Measurements from ENCODE around the gene CAMK2G. TPM values are rescaled to one million over a fixed set of nuclear protein-coding genes. Genes with fewer than 3 reads are reported as not detected.
A peak's percentile ranks its signal among the peaks of the same experiment; 100 is the strongest.
"Not testable (repeated sequence)": the region's sequence is repeated elsewhere in the genome, so short reads cannot be mapped to it uniquely, and the experiment has no call there.

The CAMK2G gene
- total RNA-seq, 6 experiments from 2014 or later, result 8.3 to 10.7 (median 9.4) TPM

DNA sequence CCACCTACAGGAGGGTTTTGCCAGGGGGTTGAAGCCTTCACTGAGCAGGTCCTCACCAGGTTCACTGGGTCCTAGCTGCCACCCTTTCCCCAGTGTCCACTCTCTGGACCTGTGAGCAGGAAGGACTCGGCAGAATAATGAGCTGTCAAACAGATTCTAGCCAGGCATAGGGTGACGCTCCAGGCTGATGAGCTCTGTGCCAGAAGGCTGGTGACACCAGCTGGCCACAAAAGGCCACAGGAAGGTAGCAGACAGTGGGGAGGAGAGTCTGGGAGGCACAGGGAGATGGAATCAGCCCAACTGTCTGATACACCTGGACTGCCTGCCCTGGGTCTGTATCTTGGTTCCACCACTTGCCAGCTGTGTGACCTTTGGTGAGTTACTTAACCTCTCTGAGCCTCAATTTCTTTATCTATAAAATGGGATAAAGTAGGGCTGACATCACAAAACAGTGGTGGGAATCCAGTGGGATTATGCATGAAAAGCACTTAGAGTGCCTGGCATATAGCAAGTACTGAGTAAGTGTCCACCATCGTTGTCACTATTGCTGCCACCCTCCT, 36.3 kb downstream of the CAMK2G start:
- WGBS (ENCODE audit: insufficient coverage, low coverage, low lambda C conversion rate, missing lambda C conversion rate), result 52% methylated on average over 2 of the region's 3 CpGs
- Histone ChIP-seq H3K36me3 (peaks cover 0 to 3% (median 2%) of the 10 kb centered on the region in 4 donors), H3K9me3 (no peaks in the 10 kb centered on the region), H3K4me1 (peaks cover 0 to 43% (median 14%) of the 10 kb centered on the region in 4 donors), H3K27me3 (no peaks in the 10 kb centered on the region), H3K4me3 (no peak overlapping the region), H3K27ac (no peak overlapping the region)
- ATAC-seq, result peak in 2 of 4 donors; percentile 9 to 31
- intact Hi-C loops (cut with DNase I), result no loop called here
- no peak for DNase-seq
- TF ChIP-seq POLR2A (IDR thresholded peaks at IDR 0.05), result no peak
- TF ChIP-seq, protein P1, sequence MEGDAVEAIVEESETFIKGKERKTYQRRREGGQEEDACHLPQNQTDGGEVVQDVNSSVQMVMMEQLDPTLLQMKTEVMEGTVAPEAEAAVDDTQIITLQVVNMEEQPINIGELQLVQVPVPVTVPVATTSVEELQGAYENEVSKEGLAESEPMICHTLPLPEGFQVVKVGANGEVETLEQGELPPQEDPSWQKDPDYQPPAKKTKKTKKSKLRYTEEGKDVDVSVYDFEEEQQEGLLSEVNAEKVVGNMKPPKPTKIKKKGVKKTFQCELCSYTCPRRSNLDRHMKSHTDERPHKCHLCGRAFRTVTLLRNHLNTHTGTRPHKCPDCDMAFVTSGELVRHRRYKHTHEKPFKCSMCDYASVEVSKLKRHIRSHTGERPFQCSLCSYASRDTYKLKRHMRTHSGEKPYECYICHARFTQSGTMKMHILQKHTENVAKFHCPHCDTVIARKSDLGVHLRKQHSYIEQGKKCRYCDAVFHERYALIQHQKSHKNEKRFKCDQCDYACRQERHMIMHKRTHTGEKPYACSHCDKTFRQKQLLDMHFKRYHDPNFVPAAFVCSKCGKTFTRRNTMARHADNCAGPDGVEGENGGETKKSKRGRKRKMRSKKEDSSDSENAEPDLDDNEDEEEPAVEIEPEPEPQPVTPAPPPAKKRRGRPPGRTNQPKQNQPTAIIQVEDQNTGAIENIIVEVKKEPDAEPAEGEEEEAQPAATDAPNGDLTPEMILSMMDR (IDR thresholded peaks at IDR 0.05), result no peak

DNA sequence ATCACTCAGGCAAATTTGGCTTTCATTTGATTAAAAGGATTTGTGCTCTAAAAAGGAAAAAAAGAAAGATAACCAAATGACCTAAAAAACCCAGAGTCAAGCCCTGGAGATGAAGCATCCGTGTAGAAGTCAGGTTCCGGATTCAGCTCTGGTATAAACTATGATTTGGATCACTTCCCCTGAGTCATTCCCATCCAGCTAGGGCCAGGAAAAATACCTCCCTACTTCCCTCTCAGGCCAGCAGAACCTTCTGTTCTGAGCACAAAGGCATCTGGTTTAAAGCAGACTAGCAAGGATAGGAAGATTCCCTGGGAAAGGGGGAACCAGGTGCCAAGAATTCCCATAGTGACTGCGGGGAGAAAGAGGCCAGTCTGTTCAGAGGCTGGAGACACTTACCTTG, 37.3 kb downstream of the CAMK2G start:
- TF ChIP-seq POLR2A (IDR thresholded peaks at IDR 0.05), result no peak
- TF ChIP-seq, protein P1 (IDR thresholded peaks at IDR 0.05), result no peak
- ATAC-seq (no peak), DNase-seq (no peak)
- H3K4me3 ChIP-seq, result no peak overlapping the region
- intact Hi-C loops (cut with DNase I), result no loop called here
- no peaks in the 10 kb centered on the region for H3K9me3 ChIP-seq
- H3K27ac ChIP-seq, result no peak overlapping the region
- H3K4me1 ChIP-seq, result peaks cover 0 to 35% (median 10%) of the 10 kb centered on the region in 4 donors
- H3K36me3 ChIP-seq, result peaks cover 0 to 3% (median under 1%) of the 10 kb centered on the region in 4 donors
- H3K27me3 ChIP-seq, result no peaks in the 10 kb centered on the region
- WGBS (ENCODE audit: insufficient coverage, low coverage, low lambda C conversion rate, missing lambda C conversion rate), result 52% methylated on average over 2 of the region's 3 CpGs

DNA sequence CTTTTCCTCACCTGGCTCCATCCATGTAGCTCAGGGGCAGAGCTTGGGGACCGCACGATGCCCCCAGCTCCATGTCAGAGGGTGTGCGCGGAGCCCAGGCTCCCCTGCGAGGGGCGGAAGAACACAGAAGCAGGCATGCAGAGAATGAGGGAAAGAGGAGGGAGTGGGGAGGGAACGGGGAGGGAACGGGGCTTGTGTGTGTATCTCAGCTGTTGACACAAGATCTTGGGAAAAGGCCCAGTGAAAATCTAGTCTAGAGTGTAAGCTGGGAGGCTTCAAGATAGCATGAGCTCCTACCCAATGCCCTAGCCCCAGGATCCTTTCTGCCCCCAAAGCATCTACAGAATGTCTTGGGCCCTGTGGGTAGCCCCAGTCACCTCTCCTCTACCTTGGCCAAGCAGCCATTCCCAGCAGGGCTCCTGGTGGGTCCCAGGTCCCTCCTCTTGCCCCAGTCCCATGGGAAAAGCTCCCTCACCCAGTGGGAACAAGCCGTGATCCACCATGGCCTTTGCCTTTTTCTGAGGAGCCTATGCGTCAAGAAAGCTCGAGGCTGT, 37.9 kb downstream of the CAMK2G start:
- WGBS (ENCODE audit: insufficient coverage, low coverage, low lambda C conversion rate, missing lambda C conversion rate), result 79% methylated on average over 7 of the region's 11 CpGs
- TF ChIP-seq POLR2A (IDR thresholded peaks at IDR 0.05), result no peak
- TF ChIP-seq, protein P1 (IDR thresholded peaks at IDR 0.05), result no peak

DNA sequence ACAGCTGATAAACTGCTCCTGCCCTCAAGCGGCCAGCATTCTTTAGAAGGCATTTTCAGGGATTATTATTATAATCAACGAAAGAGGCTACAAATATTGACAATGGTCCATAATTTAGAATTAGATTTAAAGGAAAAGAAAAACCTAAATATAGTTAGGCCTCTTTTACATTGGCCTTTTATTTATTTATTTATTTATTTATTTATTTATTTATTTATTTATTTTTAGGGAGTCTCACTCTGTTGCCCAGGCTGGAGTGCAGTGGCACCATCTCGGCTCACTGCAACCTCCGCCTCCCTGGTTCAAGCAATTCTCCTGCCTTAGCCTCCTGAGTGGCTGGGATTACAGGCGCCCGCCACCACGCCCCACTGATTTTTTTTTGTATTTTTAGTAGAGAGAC, 45.3 kb downstream of the CAMK2G start:
- H3K4me1 ChIP-seq; H3K4me3 ChIP-seq; DNase-seq; H3K9me3 ChIP-seq; H3K36me3 ChIP-seq; intact Hi-C loops (cut with DNase I); H3K27me3 ChIP-seq; H3K27ac ChIP-seq; ATAC-seq: not testable (repeated sequence)
- 83% methylated on average over 7 of the region's 7 CpGs for WGBS (ENCODE audit: insufficient coverage, low coverage, low lambda C conversion rate, missing lambda C conversion rate)

More for the DNA sequence above, 37.9 kb downstream of the CAMK2G start:
- H3K27me3 ChIP-seq, result no peaks in the 10 kb centered on the region
- no peak overlapping the region for H3K4me3 ChIP-seq
- H3K4me1 ChIP-seq, result peaks cover 0 to 35% (median 10%) of the 10 kb centered on the region in 4 donors
- peaks cover 0 to 3% (median 0%) of the 10 kb centered on the region in 4 donors for H3K36me3 ChIP-seq
- intact Hi-C loops (cut with DNase I), result no loop called here
- DNase-seq (no peak), ATAC-seq (peak; percentile 10 to 71 (median 46))
- no peak overlapping the region for H3K27ac ChIP-seq
- no peaks in the 10 kb centered on the region for H3K9me3 ChIP-seq

DNA sequence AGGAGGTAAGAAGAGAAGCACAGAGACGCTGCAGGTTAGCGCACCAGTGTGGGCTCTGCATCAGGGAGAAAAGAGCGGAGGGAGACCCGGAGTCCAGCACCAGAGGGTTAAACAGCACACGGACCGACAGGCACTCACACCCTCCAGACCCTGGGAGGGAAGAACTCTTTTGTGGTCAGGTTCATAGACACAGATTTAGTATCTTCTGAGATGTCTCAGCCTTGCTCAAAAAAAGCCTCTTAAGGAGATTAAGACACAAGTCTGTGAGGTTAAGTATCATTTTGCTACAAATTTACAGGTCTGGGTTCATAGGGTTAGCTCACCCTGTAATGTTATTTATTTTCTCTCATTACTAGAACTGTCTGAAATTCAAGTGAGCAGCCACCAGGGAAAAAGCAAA, 46.2 kb downstream of the CAMK2G start:
- no peak for DNase-seq
- Histone ChIP-seq H3K36me3 (peaks cover 0 to 5% (median 0%) of the 10 kb centered on the region in 4 donors), H3K4me3 (no peak overlapping the region), H3K27me3 (no peaks in the 10 kb centered on the region), H3K9me3 (no peaks in the 10 kb centered on the region), H3K4me1 (no peaks in the 10 kb centered on the region), H3K27ac (no peak overlapping the region)
- WGBS (ENCODE audit: insufficient coverage, low coverage, low lambda C conversion rate, missing lambda C conversion rate), result 90% methylated on average over 2 of the region's 6 CpGs
- intact Hi-C loops (cut with DNase I), result no loop called here
- ATAC-seq, result no peak
- TF ChIP-seq, protein P1 (IDR thresholded peaks at IDR 0.05), result no peak
- no peak for TF ChIP-seq POLR2A (IDR thresholded peaks at IDR 0.05)

All from right lobe of liver (tissue), 6 donors.